DMS 273 treated with DMSO at 0.1 percent for 48 hours (cell line): ENCODE results near the gene KRT76.
"Not testable (repeated sequence)": the region's sequence is repeated elsewhere in the genome, so short reads cannot be mapped to it uniquely, and the experiment has no call there.

Source experiments
- DNase-seq: peaks from one replicate; lab custom pipeline; 2025; lab: John Stamatoyannopoulos, UW

The KRT76 gene

DNA sequence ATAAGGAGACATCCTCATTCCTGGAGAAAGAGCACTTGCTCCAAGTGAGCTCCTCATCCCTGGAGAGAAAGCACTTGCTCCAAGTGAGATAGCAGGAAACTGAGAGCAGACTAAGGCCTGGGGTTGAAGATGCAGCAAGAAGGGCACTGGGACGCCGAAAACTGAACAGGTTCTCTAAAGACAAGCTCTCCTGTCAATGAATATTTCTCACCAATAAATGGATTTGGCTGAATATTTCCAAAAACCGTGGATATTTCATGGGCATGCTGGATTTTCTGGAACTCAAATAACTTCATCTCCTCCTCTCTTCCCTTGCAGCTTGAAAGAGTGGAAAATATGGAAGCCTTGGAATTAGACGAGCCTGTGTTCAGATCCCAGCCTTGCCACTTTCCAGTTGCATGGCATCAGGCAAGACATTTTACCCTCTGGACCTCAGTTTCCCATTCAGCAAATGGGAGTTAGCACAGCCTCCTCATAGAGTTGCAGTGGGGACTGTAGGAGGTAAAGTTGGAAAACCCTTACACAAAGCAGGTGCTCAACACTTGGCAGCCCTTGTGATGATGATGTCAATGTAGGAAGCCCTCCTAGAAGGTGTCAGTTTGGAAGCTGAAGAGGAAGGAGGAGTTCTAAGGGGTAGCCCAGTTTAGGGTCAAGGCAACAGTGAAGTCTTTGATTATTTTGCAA, 4.4 kb upstream of the KRT76 start:
- DNase-seq, result no peak

GRCh38 chr12:52779914-52780313, 2.8 kb upstream of the KRT76 start:
- no peak for DNase-seq

DNA sequence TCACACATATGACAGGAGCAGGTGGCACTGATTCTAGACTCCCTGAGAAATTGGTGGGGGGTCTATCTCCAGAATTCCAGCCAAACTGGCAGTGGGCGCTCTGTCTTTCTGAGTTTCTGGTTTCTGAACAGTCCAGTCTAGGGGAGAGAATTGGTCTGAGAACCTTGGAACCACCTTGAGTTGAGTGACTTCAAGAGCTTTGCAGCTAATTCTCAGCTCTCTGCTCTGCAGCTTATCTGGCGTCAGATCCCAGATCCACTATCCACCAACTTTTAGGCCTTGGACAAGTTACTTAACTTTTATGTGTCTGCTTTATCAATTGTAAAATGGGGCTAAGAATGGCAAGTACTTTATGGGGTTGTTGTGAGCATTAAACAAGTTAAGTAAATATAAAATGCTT, 1.7 kb upstream of the KRT76 start:
- DNase-seq, result no peak

GRCh38 chr12:52777566-52777965, 421 bp upstream of the KRT76 start:
- DNase-seq, result no peak

GRCh38 chr12:52776435-52776834, 710 bp downstream of the KRT76 start:
- DNase-seq, result no peak

- no peak for DNase-seq
Measured at GRCh38 chr12:52774629-52775250, 2.4 kb downstream of the KRT76 start.

- no peak for DNase-seq
Measured at GRCh38 chr12:52772772-52773171, 4.4 kb downstream of the KRT76 start.

DNA sequence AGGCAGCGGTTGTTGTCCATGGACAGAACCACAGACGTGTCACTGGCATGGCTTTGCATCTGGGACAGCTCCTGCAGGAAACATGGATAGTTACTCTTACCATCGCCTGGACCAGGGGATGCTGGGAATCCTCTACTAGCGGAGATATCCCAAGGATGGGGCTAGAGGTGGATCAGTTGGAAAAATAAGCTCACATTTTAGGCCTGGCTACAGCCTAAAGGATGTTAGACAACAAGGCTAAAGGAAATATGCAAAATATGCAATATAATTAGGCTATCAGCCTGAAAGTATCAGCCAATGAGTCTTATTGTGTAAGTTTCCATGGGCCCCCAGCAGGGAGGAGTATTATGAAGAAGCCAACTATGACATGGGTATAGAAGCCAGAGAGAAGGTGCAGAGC, 5.0 kb downstream of the KRT76 start:
- DNase-seq, result no peak

- DNase-seq, result no peak
Measured at GRCh38 chr12:52771505-52771904, 5.6 kb downstream of the KRT76 start.

DNA sequence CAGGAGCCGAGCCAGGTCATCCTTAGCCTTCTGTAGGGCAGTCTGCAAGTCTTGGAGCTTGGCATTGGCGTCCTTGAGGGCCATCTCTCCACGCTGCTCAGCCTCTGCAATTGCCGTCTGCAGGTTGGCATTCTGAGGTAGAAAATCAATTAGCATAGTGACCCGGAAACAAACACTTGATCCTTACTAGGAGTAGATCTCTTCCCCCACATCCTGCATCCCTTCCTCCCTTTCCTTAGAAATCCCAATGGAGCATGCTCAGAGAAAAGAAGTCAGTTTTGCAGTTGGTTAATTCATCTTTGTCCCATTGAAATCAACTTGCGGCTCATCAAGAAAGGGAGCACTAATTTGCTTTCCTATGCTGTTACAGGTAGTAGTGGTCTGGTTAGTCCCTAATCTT, 6.1 kb downstream of the KRT76 start:
- DNase-seq, result no peak

GRCh38 chr12:52769946-52770345, 7.2 kb downstream of the KRT76 start:
- DNase-seq, result no peak

GRCh38 chr12:52769354-52769753, 7.8 kb downstream of the KRT76 start:
- DNase-seq, result no peak

DNA sequence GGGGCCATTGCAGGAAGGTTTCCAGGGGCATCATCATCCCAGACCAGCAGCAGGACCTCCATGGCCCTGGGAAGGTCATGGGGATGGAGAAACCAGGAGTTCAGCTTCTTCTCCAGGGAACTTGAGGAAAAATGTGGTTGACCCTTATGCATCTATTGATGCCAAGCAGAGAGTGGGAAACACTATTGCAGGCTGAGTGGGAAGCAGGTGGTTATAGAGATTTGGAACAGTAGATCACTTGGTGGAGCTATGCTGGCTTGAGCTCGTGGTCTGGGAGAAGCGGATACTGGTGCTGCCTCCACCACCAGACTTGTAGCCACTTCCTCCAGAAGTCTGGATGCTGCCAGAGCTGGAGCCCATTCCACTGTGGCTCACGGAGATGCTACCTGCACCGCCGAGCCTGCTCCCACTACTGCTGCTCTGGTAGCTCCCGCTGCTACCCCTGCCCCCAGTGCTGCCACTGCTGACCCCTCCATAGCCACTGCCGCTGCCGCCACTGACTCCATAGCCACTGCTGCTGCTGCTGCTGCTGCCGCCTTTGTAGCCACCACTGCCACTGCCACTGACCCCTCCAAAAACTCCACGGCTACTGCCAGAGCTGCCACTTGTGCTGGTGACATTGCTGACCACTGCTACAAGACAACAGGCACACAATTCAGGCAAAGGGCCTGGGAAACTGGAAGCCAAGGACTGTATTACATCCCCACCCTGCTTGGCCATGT, 8.5 kb downstream of the KRT76 start:
- no peak for DNase-seq

- no peak for DNase-seq
Measured at GRCh38 chr12:52767427-52767826, 9.7 kb downstream of the KRT76 start.

- DNase-seq, result no peak
Measured at GRCh38 chr12:52767020-52767379, 10.1 kb downstream of the KRT76 start.

DNA sequence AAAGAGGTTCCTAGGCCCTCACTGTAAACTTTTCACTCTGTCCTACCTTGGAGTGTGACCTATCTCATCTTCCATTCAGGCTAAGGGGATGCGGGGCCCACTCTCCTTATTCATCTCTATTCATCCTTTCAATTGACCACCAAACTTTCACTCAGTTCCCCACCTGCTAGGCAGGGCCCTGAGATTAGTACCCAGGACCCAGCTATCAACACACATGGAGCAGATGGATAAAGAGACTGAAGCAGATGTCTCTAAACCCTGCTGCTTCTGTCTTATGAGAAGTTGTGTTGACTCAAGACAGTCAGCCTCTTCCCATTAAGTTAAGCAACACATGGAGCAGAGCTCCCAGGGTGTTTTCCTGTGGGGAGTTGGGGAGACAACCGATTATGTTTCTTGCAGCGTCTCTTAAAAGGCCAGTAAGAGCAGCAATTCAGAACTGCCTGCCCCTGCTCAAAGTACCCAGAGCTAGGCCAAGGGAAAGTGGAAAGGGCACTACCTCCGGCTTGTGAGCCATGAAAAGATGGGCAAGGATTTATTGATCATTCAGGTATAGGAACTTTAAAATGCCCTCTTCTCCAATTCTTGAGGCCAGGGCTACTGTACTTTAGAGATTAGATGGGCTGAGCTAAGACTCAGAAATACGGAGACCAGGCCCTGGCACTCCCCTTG, 10.7 kb downstream of the KRT76 start:
- DNase-seq, result no peak

GRCh38 chr12:52765702-52766101, 11.4 kb downstream of the KRT76 start:
- DNase-seq, result no peak

DNA sequence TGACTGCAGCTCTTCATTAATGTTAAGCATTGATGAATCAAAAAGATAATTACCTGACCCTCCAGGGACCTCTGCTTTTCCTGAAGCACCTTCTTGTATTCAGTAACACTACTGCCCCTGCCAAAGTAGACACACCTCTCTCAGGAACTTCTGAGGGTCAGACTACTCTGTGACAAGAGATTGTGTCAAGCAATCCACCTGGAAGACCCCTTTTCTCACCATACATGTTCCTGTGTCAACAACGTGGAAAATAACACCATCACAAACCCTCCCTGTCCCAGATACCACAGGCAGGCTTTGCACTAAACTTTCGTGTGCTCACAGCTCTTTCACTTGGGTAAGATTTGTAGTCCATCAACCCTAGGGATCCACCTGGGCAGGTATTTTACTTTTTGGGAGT, 13.2 kb downstream of the KRT76 start:
- no peak for DNase-seq

DNA sequence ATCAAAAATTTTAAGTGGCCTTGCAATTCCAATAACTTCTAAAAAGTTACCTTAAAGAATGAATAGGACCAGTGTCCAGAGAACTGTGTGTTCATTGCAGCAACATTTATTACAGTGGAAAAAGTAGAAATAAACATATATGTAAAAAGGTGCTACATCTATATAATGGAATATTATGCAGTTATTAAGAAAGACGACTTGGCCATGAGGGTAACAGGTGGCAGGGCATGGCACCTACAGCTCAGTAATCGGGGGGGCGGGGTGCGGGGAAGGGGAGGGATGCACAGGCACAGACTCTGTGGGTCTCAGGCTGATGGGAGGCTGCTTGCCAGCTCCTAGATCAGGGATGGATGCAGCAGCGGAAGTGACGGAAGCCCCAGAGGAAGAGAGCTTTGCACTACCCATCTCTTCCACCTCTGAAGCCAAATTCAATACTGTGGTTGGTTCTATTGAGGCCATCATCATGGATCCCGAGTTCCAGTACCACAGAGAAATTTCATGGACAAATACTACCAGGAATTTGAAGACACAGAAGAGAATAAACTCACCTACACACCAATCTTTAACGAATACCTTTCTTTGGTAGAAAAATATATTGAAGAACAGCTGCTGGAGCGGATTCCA, 14.0 kb downstream of the KRT76 start:
- no peak for DNase-seq

DNA sequence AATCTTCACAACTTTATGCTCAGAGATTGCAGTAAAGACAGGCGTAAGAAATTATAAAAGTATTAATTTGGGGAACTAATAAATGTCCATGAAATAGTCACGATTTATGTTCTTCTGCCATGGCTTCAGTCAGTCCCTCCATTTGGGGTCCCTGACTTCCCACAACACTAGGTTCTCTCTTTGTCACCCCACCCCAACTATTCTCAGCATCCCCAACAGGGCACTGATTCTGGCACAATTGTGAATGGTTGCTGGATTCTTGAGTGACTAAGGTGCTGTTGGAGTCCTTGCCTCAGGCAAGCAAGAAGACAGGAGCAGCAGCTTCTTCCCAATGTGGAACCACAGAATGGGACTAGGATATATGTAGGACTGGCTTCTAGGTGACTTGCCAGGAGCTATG, 15.3 kb downstream of the KRT76 start:
- DNase-seq, result no peak

GRCh38 chr12:52761218-52761617, 15.9 kb downstream of the KRT76 start:
- DNase-seq, result not testable (repeated sequence)

DNA sequence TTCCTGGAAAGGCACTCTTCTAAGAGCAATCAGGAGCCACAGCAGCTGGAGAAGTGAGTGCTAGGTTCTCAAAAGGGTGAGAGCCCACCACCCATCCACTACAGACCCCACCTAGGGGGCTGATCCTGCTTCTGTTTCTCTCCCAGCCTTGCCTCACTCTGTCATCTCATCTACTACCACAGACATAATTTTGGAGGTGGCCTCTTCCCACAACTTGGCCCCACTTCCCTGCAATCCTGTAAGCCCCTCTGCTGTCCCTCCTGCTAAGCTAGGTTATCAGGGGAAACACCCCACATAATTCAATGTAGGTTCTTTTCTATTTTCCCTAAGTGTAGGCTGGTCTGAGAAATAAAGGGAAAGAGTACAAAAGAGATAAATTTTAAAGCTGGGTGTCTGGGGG, 16.5 kb downstream of the KRT76 start:
- no peak for DNase-seq

GRCh38 chr12:52759695-52760094, 17.4 kb downstream of the KRT76 start:
- no peak for DNase-seq
